GM12891 (cell line): Measurements from ENCODE around the gene DGAT2.

Experiments
- PAX5 ChIP-seq: IDR thresholded peaks from 2 replicates; pipeline ENCODE4 v1.6.1; 2011; ENCODE audit warnings: low read length, moderate library complexity, mild to moderate bottlenecking; ENCODE audit not compliant: insufficient read depth, severe bottlenecking
- POLR2A ChIP-seq: IDR thresholded peaks from 2 replicates; pipeline ENCODE4 v1.6.1; 2011; ENCODE audit warnings: low read depth, low read length, control low read depth
- POLR2AphosphoS5 ChIP-seq: IDR thresholded peaks from 2 replicates; pipeline ENCODE4 v1.6.1; 2011; ENCODE audit warnings: low read depth, low read length, control low read depth
- POU2F2 ChIP-seq: IDR thresholded peaks from 2 replicates; pipeline ENCODE4 v1.6.1; 2011; ENCODE audit warnings: low read depth, mild to moderate bottlenecking, control low read depth, low read length, moderate library complexity
- SPI1 ChIP-seq: IDR thresholded peaks from 2 replicates; pipeline ENCODE4 v1.6.1; 2011; ENCODE audit warnings: low read depth, low read length, control low read depth
- TAF1 ChIP-seq: IDR thresholded peaks from 2 replicates; pipeline ENCODE4 v1.6.1; 2011; ENCODE audit warnings: low read depth, low read length, control low read depth

- TF ChIP-seq POLR2A (no peak), POLR2AphosphoS5 (no peak), SPI1 (no peak), PAX5 (no peak), TAF1 (no peak), POU2F2 (no peak)
These were observed 22.8 kb upstream of the DGAT2 start for GRCh38 chr11:75745807-75746206.
